ENCODE data around the gene CINP. TPM values are rescaled to one million over a fixed set of nuclear protein-coding genes. Genes with fewer than 3 reads are reported as not detected.

The CINP gene
- total and polyA plus RNA-seq, 2 of the 13 experiments (the other 11 are each of a cell fraction or from before 2014, with no cell fraction given), result 32.8 to 42.8 TPM

GRCh38 chr14:102314242-102315011, 48.3 kb downstream of the CINP start (continued):
- TF ChIP-seq ZBTB40 (IDR thresholded peaks at IDR 0.05), result no peak
- 0 out of 2 replicates have a peak, but pooled peaks have one; percentile 34 for TF ChIP-seq ZBTB40 (CRISPR knock-in tag; IDR thresholded peaks at IDR 0.05)
- peak; percentile 71 for TF ChIP-seq ZNF331 (CRISPR knock-in tag; IDR thresholded peaks at IDR 0.05)
- no peak for TF ChIP-seq ATF7 (IDR thresholded peaks at IDR 0.05)
- no peak for TF ChIP-seq ATF7 (CRISPR knock-in tag; IDR thresholded peaks at IDR 0.05)
- no peak for TF ChIP-seq CBX5 (CRISPR knock-in tag; IDR thresholded peaks at IDR 0.05; ENCODE audit: borderline replicate concordance)
- no peak for TF ChIP-seq KIAA2018 (CRISPR knock-in tag; IDR thresholded peaks at IDR 0.05; ENCODE audit: borderline replicate concordance)
- TF ChIP-seq DR1 (CRISPR knock-in tag; IDR thresholded peaks at IDR 0.05), result no peak
- TF ChIP-seq KLF16 (CRISPR knock-in tag; IDR thresholded peaks at IDR 0.05), result peak in 1 of 2 experiments; percentile 81; a peak in 2 of 4 replicates
- no peak for TF ChIP-seq SNAPC2 (CRISPR knock-in tag; IDR thresholded peaks at IDR 0.05)
- TF ChIP-seq ZNF101 (CRISPR knock-in tag; IDR thresholded peaks at IDR 0.05; ENCODE audit: borderline replicate concordance, low read depth), result no peak
